Keratinocyte (primary cell): Measurements from ENCODE around the gene TBX6. TPM values are rescaled to one million over a fixed set of nuclear protein-coding genes. Genes with fewer than 3 reads are reported as not detected.

ENCODE experiments used
- DNase-seq: peaks from one replicate; pipeline ENCODE4 v3.0.0-alpha.2; 2011; ENCODE audit warnings: low read depth, missing footprints, low spot score
- FAIRE-seq: peaks from 2 replicates; lab custom pipeline; 2011; peaks lifted over from hg19 to GRCh38; lab: Jason Lieb, UNC
- H2AFZ ChIP-seq: 2 replicates; pipeline ENCODE4 v1.6.0; 2012; ENCODE audit warnings: low read length, control low read depth, inconsistent platforms; ENCODE audit not compliant: control insufficient read depth
- H3K27ac ChIP-seq: 2 replicates; pipeline ENCODE4 v1.5.1; 2011; ENCODE audit warnings: low read length; ENCODE audit not compliant: control insufficient read depth, insufficient read depth
- H3K27me3 ChIP-seq: 3 replicates; pipeline ENCODE4 v1.6.0; 2011; ENCODE audit warnings: low read length; ENCODE audit not compliant: control insufficient read depth, insufficient read depth; ENCODE audit errors: extremely low read depth
- H3K36me3 ChIP-seq, 2 experiments: 2 replicates in 1 of 2; 3 replicates in 1 of 2; pipeline ENCODE4 v1.5.1; 2011; ENCODE audit warnings: low read length in 2 of 2, mild to moderate bottlenecking in 1 of 2; ENCODE audit not compliant: control insufficient read depth in 2 of 2, insufficient read depth in 2 of 2; ENCODE audit errors: extremely low read depth in 1 of 2
- H3K4me1 ChIP-seq: 3 replicates; pipeline ENCODE4 v1.5.1; 2011; ENCODE audit warnings: low read length; ENCODE audit not compliant: control insufficient read depth, insufficient read depth; ENCODE audit errors: extremely low read depth
- H3K4me2 ChIP-seq: 3 replicates; pipeline ENCODE4 v1.6.0; 2011; ENCODE audit warnings: low read depth, low read length; ENCODE audit not compliant: control insufficient read depth, insufficient read depth; ENCODE audit errors: extremely low read depth
- H3K4me3 ChIP-seq, 3 experiments: fragments of 200-600 bp in 1 of 3; sonication (generic) in 1 of 3; 2 replicates in 2 of 3; 3 replicates in 1 of 3; pipeline ENCODE4 v1.5.1; 2011 to 2016; ENCODE audit warnings: low read length in 3 of 3, mild to moderate bottlenecking in 3 of 3, control low read depth in 2 of 3, inconsistent platforms in 1 of 3, low read depth in 1 of 3, mixed read lengths in 1 of 3, mixed run types in 1 of 3, moderate library complexity in 1 of 3; ENCODE audit not compliant: control insufficient read depth in 2 of 3, insufficient read depth in 2 of 3; ENCODE audit errors: extremely low read depth in 1 of 3
- H3K79me2 ChIP-seq: 2 replicates; pipeline ENCODE4 v1.6.0; 2012; ENCODE audit warnings: low read length; ENCODE audit not compliant: control insufficient read depth, insufficient read depth
- H3K9ac ChIP-seq: 3 replicates; pipeline ENCODE4 v1.6.0; 2011; ENCODE audit warnings: low read length; ENCODE audit not compliant: control insufficient read depth, insufficient read depth; ENCODE audit errors: extremely low read depth
- H3K9me1 ChIP-seq: 3 replicates; pipeline ENCODE4 v1.6.0; 2011; ENCODE audit warnings: low read length; ENCODE audit not compliant: control insufficient read depth, insufficient read depth; ENCODE audit errors: extremely low read depth
- H3K9me3 ChIP-seq: 2 replicates; pipeline ENCODE4 v1.5.1; 2012; ENCODE audit warnings: low read depth, low read length; ENCODE audit not compliant: control insufficient read depth
- H4K20me1 ChIP-seq: 3 replicates; pipeline ENCODE4 v1.6.0; 2011; ENCODE audit warnings: low read length; ENCODE audit not compliant: control insufficient read depth, insufficient read depth; ENCODE audit errors: extremely low read depth
- EZH2 ChIP-seq: IDR thresholded peaks from one replicate; pipeline ENCODE4 v1.6.1; 2012; ENCODE audit warnings: inconsistent platforms, mild to moderate bottlenecking, low read length, moderate library complexity
- dilution Hi-C: fragments of 300-500 bp; cut with MboI; formaldehyde crosslinking; loops from one replicate; pipeline ENCODE4 v1.7.0; 2020; ENCODE audit warnings: low sequenced_read_pairs; ENCODE audit not compliant: extremely low pct_ligation_motif_present
- polyA plus RNA-seq, 5 experiments: library from polyadenylated mRNA; depleted of rRNA in 3 of 5; stranded (reverse) in 3 of 5; stranded (forward) in 1 of 5; unstranded in 1 of 5; fragments of >200 nt; gene quantifications; 1 replicate in 1 of 5; 2 replicates in 3 of 5; 3 replicates in 1 of 5; pipeline versions ENCODE4 v1.2.1 to v1.2.3, GENCODE V29; 2011 to 2012; ENCODE audit warnings: missing spikeins in 2 of 5, low read depth in 1 of 5, low replicate concordance in 1 of 5
- TF ChIP-seq, protein P1 (sequence below), 3 experiments: IDR thresholded peaks in 1 of 3; conservative IDR thresholded peaks in 1 of 3; optimal IDR thresholded peaks in 1 of 3; 2 replicates in 2 of 3; 3 replicates in 1 of 3; pipeline versions ENCODE3 to v1.5.1; 2011; ENCODE audit warnings: low read length in 3 of 3, mild to moderate bottlenecking in 3 of 3, moderate library complexity in 2 of 3, control low read depth in 1 of 3, inconsistent platforms in 1 of 3; ENCODE audit not compliant: insufficient read depth in 2 of 3; ENCODE audit errors: extremely low read depth in 1 of 3

The TBX6 gene
- polyA plus RNA-seq, 1 donor (not counting 4 experiments of a cell fraction or from before 2014, with no cell fraction given) = 0.18 TPM

DNA sequence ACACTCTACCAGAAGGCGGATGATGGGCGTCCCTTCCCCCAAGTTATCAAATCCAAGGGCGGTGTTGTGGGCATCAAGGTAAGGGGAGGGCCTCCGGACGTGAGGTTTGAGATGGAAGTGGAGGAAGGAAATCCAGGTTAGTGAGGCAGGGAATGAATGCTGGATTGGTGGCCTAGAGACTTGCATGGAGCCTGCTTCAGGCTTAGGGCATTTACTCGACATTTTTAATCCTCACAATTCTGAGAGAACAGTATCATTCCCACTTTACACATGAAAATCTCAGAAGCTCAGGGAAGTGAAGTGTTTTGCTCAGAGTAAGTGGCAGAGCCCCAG, 24.2 kb downstream of the TBX6 start:
- dilution Hi-C loops = no loop called here
- Histone ChIP-seq H4K20me1 (peaks cover 40% of the 10 kb centered on the region), H3K79me2 (peaks cover 54% of the 10 kb centered on the region), H3K4me3 (peak overlapping the region; percentile 87 to 98 (median 96)), H3K9me1 (no peaks in the 10 kb centered on the region), H3K9ac (peak overlapping the region; percentile 95), H3K9me3 (no peaks in the 10 kb centered on the region), H3K36me3 (peaks cover 42 to 50% of the 10 kb centered on the region in 2 experiments), H3K27ac (peak overlapping the region; percentile 92), H3K27me3 (no peaks in the 10 kb centered on the region), H3K4me2 (peak overlapping the region; percentile 97), H3K4me1 (peaks cover 35% of the 10 kb centered on the region), H2AFZ (no peak overlapping the region)
- DNase-seq (no peak), FAIRE-seq (no peak)
- TF ChIP-seq EZH2 = no peak
- TF ChIP-seq, protein P1, sequence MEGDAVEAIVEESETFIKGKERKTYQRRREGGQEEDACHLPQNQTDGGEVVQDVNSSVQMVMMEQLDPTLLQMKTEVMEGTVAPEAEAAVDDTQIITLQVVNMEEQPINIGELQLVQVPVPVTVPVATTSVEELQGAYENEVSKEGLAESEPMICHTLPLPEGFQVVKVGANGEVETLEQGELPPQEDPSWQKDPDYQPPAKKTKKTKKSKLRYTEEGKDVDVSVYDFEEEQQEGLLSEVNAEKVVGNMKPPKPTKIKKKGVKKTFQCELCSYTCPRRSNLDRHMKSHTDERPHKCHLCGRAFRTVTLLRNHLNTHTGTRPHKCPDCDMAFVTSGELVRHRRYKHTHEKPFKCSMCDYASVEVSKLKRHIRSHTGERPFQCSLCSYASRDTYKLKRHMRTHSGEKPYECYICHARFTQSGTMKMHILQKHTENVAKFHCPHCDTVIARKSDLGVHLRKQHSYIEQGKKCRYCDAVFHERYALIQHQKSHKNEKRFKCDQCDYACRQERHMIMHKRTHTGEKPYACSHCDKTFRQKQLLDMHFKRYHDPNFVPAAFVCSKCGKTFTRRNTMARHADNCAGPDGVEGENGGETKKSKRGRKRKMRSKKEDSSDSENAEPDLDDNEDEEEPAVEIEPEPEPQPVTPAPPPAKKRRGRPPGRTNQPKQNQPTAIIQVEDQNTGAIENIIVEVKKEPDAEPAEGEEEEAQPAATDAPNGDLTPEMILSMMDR (optimal IDR thresholded peaks at IDR 0.05 in 1 of 3, IDR thresholded peaks at IDR 0.05 in 1 of 3, conservative IDR thresholded peaks at IDR 0.05 in 1 of 3; ENCODE audit: extremely low read depth in 1 of 3, insufficient read depth in 2 of 3, low read length in 3 of 3) = no peak

DNA sequence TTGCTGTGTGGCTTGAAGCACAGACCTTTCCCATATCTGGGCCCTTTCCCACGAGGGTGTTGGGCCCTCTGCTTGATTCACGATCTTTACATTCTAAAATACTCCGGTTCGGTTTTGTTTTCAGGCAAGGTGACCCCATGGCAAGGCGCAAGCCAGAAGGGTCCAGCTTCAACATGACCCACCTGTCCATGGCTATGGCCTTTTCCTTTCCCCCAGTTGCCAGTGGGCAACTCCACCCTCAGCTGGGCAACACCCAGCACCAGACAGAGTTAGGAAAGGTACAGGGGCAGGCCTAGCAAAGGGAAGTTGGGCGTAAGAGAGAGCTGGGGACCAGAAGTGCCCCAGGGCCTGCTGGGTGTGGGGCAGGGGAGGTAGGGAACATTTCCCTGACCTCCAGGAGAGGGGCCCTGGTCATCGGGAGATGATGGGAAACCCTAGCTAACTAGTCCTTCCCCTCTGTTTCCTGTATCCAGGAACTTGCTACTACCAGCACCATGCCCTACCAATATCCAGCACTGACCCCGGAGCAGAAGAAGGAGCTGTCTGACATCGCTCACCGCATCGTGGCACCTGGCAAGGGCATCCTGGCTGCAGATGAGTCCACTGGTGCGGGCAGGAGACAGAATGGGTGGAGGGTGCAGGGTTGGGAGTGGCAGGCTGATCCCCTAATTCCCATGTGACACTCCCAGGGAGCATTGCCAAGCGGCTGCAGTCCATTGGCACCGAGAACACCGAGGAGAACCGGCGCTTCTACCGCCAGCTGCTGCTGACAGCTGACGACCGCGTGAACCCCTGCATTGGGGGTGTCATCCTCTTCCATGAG, 24.8 kb downstream of the TBX6 start:
- Histone ChIP-seq H3K4me3 (peak overlapping the region; percentile 87 to 98 (median 96)), H3K9me1 (no peaks in the 10 kb centered on the region), H4K20me1 (peaks cover 40% of the 10 kb centered on the region), H3K9ac (peak overlapping the region; percentile 95), H3K4me2 (peak overlapping the region; percentile 97), H3K36me3 (peaks cover 42 to 49% of the 10 kb centered on the region in 2 experiments), H3K79me2 (peaks cover 54% of the 10 kb centered on the region), H3K27ac (peak overlapping the region; percentile 92), H3K27me3 (no peaks in the 10 kb centered on the region), H2AFZ (no peak overlapping the region), H3K9me3 (no peaks in the 10 kb centered on the region), H3K4me1 (peaks cover 35% of the 10 kb centered on the region)
- dilution Hi-C loops = no loop called here
- TF ChIP-seq EZH2 = no peak
- TF ChIP-seq, protein P1 (optimal IDR thresholded peaks at IDR 0.05 in 1 of 3, IDR thresholded peaks at IDR 0.05 in 1 of 3, conservative IDR thresholded peaks at IDR 0.05 in 1 of 3; ENCODE audit: extremely low read depth in 1 of 3, insufficient read depth in 2 of 3, low read length in 3 of 3) = no peak
- FAIRE-seq = no peak
- DNase-seq = no peak
